GM12864 (cell line): ENCODE data around the gene TBL1Y.

Experiments used
- DNase-seq: peaks from one replicate; pipeline ENCODE4 v3.0.0-alpha.2; 2011; ENCODE audit warnings: low read depth
- H3K4me3 ChIP-seq: 2 replicates; pipeline ENCODE4 v1.5.1; 2011; ENCODE audit warnings: mild to moderate bottlenecking, low read depth, low read length, control low read depth
- TF ChIP-seq, protein P1 (sequence below): IDR thresholded peaks from 2 replicates; pipeline ENCODE4 v1.5.1; 2011; ENCODE audit warnings: low read depth, mild to moderate bottlenecking, moderate library complexity, low read length, control low read depth, inconsistent platforms; ENCODE audit errors: missing control alignments

TBL1Y gene

DNA sequence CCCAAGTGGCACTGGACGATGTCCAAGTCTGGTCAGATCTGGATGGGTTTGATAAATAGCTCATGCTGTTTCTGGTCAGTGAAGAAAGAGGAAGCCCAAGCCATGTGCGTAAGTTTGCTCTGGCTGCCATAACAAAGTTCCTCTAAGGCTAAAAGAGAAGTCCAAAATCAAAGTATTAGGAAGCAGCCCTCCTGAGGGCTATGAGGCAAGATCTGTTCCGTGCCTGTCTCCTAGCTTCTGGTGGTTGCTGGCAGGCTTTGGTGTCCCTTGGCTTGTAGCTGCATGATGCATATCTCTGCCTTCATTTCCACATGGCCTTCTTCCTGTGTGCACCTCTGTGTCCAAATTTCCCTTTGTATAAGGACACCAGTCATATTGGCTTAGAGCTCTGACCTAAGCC lies 81.5 kb downstream of the TBL1Y start:
- TF ChIP-seq, protein P1, sequence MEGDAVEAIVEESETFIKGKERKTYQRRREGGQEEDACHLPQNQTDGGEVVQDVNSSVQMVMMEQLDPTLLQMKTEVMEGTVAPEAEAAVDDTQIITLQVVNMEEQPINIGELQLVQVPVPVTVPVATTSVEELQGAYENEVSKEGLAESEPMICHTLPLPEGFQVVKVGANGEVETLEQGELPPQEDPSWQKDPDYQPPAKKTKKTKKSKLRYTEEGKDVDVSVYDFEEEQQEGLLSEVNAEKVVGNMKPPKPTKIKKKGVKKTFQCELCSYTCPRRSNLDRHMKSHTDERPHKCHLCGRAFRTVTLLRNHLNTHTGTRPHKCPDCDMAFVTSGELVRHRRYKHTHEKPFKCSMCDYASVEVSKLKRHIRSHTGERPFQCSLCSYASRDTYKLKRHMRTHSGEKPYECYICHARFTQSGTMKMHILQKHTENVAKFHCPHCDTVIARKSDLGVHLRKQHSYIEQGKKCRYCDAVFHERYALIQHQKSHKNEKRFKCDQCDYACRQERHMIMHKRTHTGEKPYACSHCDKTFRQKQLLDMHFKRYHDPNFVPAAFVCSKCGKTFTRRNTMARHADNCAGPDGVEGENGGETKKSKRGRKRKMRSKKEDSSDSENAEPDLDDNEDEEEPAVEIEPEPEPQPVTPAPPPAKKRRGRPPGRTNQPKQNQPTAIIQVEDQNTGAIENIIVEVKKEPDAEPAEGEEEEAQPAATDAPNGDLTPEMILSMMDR = no peak
- H3K4me3 ChIP-seq = no peak overlapping the region
- DNase-seq = no peak

DNA sequence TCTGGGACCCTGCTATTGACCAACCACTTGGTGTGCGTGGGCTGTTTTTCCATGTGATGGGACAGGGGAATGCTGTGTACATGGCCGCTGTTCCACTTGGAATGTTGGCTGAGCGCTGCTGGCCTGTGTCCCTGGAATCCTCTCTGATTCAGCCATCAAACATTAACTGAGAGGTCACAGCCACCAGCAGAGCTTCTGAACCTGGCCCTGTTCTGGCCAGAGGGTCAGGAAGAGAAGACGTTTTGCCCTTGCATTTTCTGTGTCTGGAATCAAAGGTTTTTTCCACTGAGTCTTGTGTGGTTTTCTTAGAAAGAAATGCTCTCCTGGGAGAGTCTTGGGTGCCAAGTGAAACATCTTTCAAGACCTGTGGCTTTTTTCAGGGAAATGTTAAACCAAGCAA lies 85.5 kb downstream of the TBL1Y start:
- H3K4me3 ChIP-seq = no peak overlapping the region
- TF ChIP-seq, protein P1 = no peak
- DNase-seq = no peak

DNA sequence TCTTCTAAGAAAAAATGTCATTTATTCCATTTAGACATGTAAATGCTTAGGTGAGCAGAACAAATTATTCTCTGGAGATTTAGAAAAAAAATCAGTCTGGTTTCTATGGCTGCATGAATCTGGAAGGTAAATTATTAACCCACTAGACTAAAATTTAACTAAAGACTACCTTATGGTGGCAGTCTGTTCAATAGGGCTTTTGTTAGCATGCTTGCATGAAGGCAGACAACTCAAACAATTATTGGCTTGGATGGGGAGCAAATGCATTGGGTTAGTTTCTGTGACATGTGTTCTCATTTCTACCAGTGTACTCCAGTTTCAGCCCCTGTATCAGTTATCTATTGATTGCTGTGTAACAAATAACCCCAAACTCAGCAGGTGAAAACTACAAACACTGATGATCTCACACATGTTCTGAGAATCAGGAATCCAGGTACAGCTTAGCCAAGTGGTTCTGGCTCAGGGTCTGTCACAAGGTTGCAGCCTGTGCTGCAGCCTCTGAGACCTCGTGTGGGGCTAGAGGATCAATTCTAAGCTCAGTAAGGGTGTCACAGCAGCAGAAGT lies 87.1 kb downstream of the TBL1Y start:
- H3K4me3 ChIP-seq = no peak overlapping the region
- TF ChIP-seq, protein P1 = no peak
- DNase-seq = no peak

DNA sequence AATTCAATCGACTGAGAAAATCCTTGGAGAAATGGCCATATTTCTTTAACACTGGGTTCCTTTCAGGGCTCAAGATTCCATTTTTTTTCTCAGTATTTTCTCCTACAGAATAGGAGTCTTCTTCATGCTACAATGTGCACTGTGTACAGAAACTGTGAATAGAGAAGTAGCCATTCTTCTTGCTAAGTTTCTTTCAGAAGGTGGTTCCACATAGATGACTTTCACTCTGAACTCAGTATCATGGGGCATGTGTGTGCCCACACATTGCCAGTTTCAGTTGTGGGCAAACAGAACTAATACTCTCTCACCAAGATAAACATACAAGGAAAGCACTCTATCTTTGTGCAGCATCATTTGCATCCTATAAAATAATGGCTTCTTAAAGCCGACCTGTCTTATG lies 89.4 kb downstream of the TBL1Y start:
- no peak for DNase-seq
- no peak overlapping the region for H3K4me3 ChIP-seq
- TF ChIP-seq, protein P1 = no peak

DNA sequence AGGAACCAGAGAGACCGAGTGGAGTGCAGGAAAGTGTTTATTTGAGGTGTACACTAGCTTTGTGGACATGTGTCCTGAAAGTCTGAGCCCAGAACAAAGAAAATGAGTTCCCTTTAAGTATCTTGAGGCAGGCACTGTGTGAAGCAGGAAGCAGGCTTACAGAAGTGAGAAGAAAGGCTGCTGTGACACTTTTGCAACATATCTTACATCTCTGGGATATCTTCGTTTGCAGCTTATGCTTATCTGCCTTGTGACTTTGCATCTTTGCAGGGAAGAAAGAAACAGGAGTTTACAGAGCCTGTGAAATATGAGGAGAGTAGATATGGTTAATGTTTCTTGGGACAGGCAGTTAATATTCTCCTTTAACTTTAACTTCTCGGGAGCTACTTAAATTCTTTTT lies 92.1 kb downstream of the TBL1Y start:
- TF ChIP-seq, protein P1 = no peak
- no peak overlapping the region for H3K4me3 ChIP-seq
- DNase-seq = no peak

DNA sequence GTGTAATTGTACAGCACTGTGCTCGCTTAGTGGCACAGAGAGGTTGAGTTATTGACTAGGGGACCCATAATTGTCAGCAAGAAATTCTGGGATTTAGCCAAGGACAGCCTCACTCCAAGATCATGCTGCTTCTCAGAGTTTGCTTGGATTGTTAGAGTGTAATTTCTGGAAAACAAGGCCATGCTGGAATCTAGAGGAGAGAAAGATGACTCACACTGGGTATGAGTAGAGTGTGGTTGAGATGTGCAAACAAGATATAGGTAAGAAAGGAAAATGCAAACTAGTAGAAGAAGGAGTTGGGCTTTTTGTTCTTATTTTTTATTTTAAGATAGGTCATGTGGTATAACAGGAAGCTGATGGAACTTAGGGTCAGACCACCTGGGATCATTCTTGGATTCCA lies 97.4 kb downstream of the TBL1Y start:
- DNase-seq = no peak
- TF ChIP-seq, protein P1 = no peak
- H3K4me3 ChIP-seq = no peak overlapping the region

DNA sequence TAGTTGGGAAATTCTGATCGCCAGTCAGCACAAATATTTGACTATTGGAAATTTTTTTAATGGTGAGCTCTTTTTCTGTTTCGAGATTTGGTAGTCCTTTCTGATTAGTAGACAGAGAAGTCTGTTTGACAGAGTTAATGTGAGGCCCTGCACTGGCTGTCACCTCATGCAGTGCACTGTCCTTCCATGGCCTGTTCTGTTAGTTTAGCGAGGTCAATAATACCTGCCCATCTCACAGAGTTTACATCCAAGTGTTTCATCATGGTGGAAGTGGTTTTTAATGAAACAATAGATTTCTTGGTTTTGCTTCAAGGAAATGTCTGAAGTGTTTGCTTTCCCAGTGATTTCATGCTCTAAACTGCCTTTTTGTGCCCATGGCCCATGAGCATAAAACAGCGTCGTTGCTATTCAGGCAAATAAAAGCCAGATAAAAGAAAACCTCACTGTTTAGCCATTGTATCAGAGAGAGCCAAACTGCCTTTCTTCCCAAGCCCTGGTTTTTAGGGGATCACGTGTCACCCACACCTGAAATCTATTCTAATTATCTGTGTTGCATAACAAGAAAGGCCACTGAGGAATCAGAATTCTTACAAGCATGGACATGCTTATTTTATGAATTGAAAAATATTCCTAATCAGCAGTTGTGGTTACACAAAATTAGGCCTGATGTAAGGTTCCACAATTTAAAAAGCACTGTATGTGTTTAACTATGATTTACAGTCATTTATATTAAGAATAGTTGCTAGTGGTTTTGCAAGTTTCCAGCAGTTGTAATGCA lies 98.3 kb downstream of the TBL1Y start:
- TF ChIP-seq, protein P1 = no peak
- DNase-seq = no peak
- no peak overlapping the region for H3K4me3 ChIP-seq
